ENCODE measurements around the gene SLC25A28.

DNA sequence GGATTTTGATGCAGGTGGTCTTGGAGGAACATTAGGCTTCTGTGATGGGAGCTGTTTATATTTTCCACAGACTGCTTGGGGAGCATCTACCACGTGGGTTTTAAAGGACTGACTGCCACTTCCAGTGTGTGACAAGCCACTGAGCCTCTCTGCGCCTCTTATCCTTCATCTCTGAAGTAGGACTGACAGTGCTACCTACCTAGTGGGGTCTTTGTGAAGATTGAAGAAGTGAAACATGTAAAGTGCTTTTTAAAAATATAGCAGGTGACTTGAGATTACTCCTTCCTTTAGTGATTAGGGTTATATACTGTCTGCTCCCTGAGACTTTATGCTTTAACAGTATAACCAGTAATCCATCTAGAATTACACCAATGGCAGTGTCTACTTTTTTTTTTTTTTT, 57.6 kb downstream of the SLC25A28 start:
- TF ChIP-seq, protein P1, sequence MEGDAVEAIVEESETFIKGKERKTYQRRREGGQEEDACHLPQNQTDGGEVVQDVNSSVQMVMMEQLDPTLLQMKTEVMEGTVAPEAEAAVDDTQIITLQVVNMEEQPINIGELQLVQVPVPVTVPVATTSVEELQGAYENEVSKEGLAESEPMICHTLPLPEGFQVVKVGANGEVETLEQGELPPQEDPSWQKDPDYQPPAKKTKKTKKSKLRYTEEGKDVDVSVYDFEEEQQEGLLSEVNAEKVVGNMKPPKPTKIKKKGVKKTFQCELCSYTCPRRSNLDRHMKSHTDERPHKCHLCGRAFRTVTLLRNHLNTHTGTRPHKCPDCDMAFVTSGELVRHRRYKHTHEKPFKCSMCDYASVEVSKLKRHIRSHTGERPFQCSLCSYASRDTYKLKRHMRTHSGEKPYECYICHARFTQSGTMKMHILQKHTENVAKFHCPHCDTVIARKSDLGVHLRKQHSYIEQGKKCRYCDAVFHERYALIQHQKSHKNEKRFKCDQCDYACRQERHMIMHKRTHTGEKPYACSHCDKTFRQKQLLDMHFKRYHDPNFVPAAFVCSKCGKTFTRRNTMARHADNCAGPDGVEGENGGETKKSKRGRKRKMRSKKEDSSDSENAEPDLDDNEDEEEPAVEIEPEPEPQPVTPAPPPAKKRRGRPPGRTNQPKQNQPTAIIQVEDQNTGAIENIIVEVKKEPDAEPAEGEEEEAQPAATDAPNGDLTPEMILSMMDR (conservative IDR thresholded peaks at IDR 0.05; ENCODE audit: low read length) = no peak
- TF ChIP-seq EZH2phosphoT487 (IDR thresholded peaks at IDR 0.05; ENCODE audit: borderline replicate concordance) = no peak
